ENCODE data around the gene DPP6. TPM values are rescaled to one million over a fixed set of nuclear protein-coding genes. Genes with fewer than 3 reads are reported as not detected.

Gene DPP6
- total RNA-seq, 1 experiment from 2014 or later, result not detected

DNA sequence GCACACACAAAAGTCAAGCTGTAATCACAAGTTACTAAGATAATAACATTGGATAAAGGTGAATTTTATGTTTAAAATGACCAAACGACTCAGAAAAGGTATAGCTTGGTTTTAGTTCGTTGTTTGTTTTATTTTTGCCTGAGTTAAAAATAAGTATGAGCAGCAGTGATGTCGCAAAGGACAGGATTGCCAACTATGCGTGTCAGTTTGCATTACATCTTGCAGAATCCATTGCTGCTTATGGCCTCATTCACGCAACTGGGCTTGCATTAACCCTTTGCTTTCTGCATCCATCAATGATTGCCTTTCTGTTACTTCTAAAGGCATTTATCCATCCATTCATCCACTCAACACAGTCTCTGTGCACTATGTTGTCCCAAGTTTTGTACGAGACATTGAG is 389.6 kb downstream of the DPP6 start:
- Histone ChIP-seq H3K4me2 (no peak overlapping the region), H3K36me3 (ENCODE audit: low read depth) (no peaks in the 10 kb centered on the region), H3K9me2 (ENCODE audit: insufficient read depth) (no peaks in the 10 kb centered on the region), H3F3A (ENCODE audit: insufficient read depth, low read depth) (no peaks in the 10 kb centered on the region), H3K27ac (no peak overlapping the region), H3K4me3 (no peak overlapping the region), H3K27me3 (ENCODE audit: insufficient read depth, low read depth) (peaks cover 33% of the 10 kb centered on the region), H2AFZ (no peak overlapping the region), H3K4me1 (replicated peaks; ENCODE audit: insufficient read depth) (no peaks in the 10 kb centered on the region), H4K20me1 (ENCODE audit: insufficient read depth) (no peaks in the 10 kb centered on the region), H3K79me2 (ENCODE audit: low read depth) (no peaks in the 10 kb centered on the region), H3K9me3 (ENCODE audit: insufficient read depth, low read depth) (no peaks in the 10 kb centered on the region)
- BruUV-seq (replicated peaks), result no TSS peak
- intact Hi-C loops (cut with micrococcal nuclease; ENCODE audit: unreplicated experiment), result no loop called here
- CTCF ChIA-PET, result no interaction called here
- TF ChIP-seq, protein P1, sequence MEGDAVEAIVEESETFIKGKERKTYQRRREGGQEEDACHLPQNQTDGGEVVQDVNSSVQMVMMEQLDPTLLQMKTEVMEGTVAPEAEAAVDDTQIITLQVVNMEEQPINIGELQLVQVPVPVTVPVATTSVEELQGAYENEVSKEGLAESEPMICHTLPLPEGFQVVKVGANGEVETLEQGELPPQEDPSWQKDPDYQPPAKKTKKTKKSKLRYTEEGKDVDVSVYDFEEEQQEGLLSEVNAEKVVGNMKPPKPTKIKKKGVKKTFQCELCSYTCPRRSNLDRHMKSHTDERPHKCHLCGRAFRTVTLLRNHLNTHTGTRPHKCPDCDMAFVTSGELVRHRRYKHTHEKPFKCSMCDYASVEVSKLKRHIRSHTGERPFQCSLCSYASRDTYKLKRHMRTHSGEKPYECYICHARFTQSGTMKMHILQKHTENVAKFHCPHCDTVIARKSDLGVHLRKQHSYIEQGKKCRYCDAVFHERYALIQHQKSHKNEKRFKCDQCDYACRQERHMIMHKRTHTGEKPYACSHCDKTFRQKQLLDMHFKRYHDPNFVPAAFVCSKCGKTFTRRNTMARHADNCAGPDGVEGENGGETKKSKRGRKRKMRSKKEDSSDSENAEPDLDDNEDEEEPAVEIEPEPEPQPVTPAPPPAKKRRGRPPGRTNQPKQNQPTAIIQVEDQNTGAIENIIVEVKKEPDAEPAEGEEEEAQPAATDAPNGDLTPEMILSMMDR (conservative IDR thresholded peaks at IDR 0.05), result no peak
- TF ChIP-seq EZH2 (IDR thresholded peaks at IDR 0.05; ENCODE audit: low read depth), result no peak
- POLR2A ChIA-PET (ENCODE audit: unreplicated experiment), result no interaction called here
- DNase-seq, result no peak

DNA sequence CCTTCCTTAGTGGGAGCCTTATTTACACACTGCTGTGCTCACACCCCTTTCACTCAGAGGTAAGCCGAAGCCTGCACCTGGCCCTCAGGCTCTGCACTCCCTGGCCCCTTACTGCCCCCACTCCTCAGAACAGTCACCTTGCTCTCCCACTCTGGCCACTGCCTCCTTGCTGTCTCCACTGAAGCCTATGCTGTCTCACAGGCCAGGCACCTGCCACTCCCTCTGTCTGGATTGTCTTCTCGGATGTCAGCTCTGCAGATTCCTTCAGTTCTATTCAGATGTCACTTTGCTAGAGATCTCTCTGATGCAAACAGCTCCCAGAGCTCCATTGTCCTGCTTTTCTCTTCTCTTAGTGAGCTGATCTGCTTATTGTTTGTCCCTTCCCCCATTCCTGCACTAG is 390.7 kb downstream of the DPP6 start:
- Histone ChIP-seq H3K4me1 (replicated peaks; ENCODE audit: insufficient read depth) (no peaks in the 10 kb centered on the region), H2AFZ (no peak overlapping the region), H4K20me1 (ENCODE audit: insufficient read depth) (no peaks in the 10 kb centered on the region), H3K9me3 (ENCODE audit: insufficient read depth, low read depth) (no peaks in the 10 kb centered on the region), H3K9me2 (ENCODE audit: insufficient read depth) (no peaks in the 10 kb centered on the region), H3K4me2 (no peak overlapping the region), H3F3A (ENCODE audit: insufficient read depth, low read depth) (no peaks in the 10 kb centered on the region), H3K36me3 (ENCODE audit: low read depth) (no peaks in the 10 kb centered on the region), H3K27me3 (ENCODE audit: insufficient read depth, low read depth) (peaks cover 33% of the 10 kb centered on the region), H3K4me3 (no peak overlapping the region), H3K27ac (no peak overlapping the region), H3K79me2 (ENCODE audit: low read depth) (no peaks in the 10 kb centered on the region)
- TF ChIP-seq EZH2 (IDR thresholded peaks at IDR 0.05; ENCODE audit: low read depth), result no peak
- TF ChIP-seq, protein P1 (conservative IDR thresholded peaks at IDR 0.05), result no peak
- DNase-seq, result no peak
- ChIA-PET CTCF (no interaction called here), POLR2A (ENCODE audit: unreplicated experiment) (no interaction called here)
- BruUV-seq (replicated peaks), result no TSS peak
- intact Hi-C loops (cut with micrococcal nuclease; ENCODE audit: unreplicated experiment), result no loop called here

DNA sequence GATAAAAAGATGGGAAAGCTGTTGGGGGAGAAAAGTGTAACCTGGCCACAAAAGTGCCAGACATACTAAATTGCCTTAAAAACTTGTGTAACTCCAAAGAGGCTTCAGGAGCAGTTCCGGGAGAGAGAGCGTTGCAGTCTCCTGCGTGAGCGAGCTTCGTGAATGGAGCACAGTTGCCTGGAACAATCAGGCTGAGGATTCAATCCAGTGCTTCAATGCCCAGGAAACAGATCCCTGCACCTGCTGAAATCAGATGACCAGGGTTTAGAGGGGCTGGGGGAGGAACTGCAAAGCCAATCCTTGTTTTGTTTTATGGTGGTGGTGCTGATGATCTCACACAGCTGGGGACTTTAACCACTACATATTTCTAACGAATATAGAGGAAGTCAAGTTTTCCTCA is 398.3 kb downstream of the DPP6 start:
- Histone ChIP-seq H3K4me3 (no peak overlapping the region), H2AFZ (no peak overlapping the region), H3K36me3 (ENCODE audit: low read depth) (no peaks in the 10 kb centered on the region), H3K4me1 (replicated peaks; ENCODE audit: insufficient read depth) (no peaks in the 10 kb centered on the region), H3K9me2 (ENCODE audit: insufficient read depth) (no peaks in the 10 kb centered on the region), H3K4me2 (no peak overlapping the region), H3K27me3 (ENCODE audit: insufficient read depth, low read depth) (peaks cover 16% of the 10 kb centered on the region), H3K79me2 (ENCODE audit: low read depth) (no peaks in the 10 kb centered on the region), H3K9me3 (ENCODE audit: insufficient read depth, low read depth) (peaks cover 3% of the 10 kb centered on the region; the same call in 1 of the 2 replicates), H3K27ac (no peak overlapping the region), H3F3A (ENCODE audit: insufficient read depth, low read depth) (no peaks in the 10 kb centered on the region), H4K20me1 (ENCODE audit: insufficient read depth) (0 out of 2 replicates have a peak, but pooled peaks cover 4% of the 10 kb centered on the region)
- ChIA-PET CTCF (no interaction called here), POLR2A (ENCODE audit: unreplicated experiment) (no interaction called here)
- DNase-seq, result no peak
- BruUV-seq (replicated peaks), result no TSS peak
- TF ChIP-seq, protein P1 (conservative IDR thresholded peaks at IDR 0.05), result no peak
- TF ChIP-seq EZH2 (IDR thresholded peaks at IDR 0.05; ENCODE audit: low read depth), result no peak
- intact Hi-C loops (cut with micrococcal nuclease; ENCODE audit: unreplicated experiment), result no loop called here
